ENCODE measurements around the gene SLC35F6. TPM values are rescaled to one million over a fixed set of nuclear protein-coding genes. Genes with fewer than 3 reads are reported as not detected.
A peak's percentile ranks its signal among the peaks of the same experiment; 100 is the strongest.

SLC35F6 gene
- total and polyA plus RNA-seq, 3 donors from 2014 or later, result 15.5 to 42.5 (median 40.4) TPM

- WGBS, 2 donors, result 55 to 94% methylated on average over 4 to 5 of the region's 5 CpGs
- H3K9me3 ChIP-seq, result no peaks in the 10 kb centered on the region
- H3K27me3 ChIP-seq, result no peaks in the 10 kb centered on the region
- TF ChIP-seq CTCF (IDR thresholded peaks at IDR 0.05) (no peak), POLR2A (IDR thresholded peaks at IDR 0.05) (no peak)
- H3K36me3 ChIP-seq (ENCODE audit: low read depth, missing control alignments), result no peaks in the 10 kb centered on the region
- no peak overlapping the region for H3K27ac ChIP-seq
- intact Hi-C loops (cut with DNase I; ENCODE audit: low total_unique reads), result no loop called here
- H3K4me1 ChIP-seq, result peaks cover 27% of the 10 kb centered on the region
- H3K4me3 ChIP-seq, result no peak overlapping the region
- DNase-seq, result no peak
These were observed 46.7 kb upstream of the SLC35F6 start for GRCh38 chr2:26717362-26717761.

- Histone ChIP-seq H3K27ac (peak overlapping the region in 1 of 2 donors; percentile 82), H3K36me3 (ENCODE audit: low read depth, missing control alignments) (no peaks in the 10 kb centered on the region), H3K9me3 (no peaks in the 10 kb centered on the region), H3K4me1 (peaks cover 41% of the 10 kb centered on the region), H3K27me3 (no peaks in the 10 kb centered on the region), H3K4me3 (no peak overlapping the region)
- TF ChIP-seq CTCF (IDR thresholded peaks at IDR 0.05) (no peak), POLR2A (IDR thresholded peaks at IDR 0.05) (no peak)
- intact Hi-C loops (cut with DNase I; ENCODE audit: low total_unique reads), result no loop called here
- 66 to 82% methylated on average over 6 of the region's 6 CpGs for WGBS, 2 donors
- DNase-seq, result no peak
These were observed 45.0 kb upstream of the SLC35F6 start for GRCh38 chr2:26718949-26719686.

- H3K4me1 ChIP-seq, result peaks cover 55% of the 10 kb centered on the region
- 36 to 43% methylated on average over 4 to 7 of the region's 7 CpGs for WGBS, 2 donors
- peak; percentile 96 for DNase-seq
These were observed 43.6 kb upstream of the SLC35F6 start for GRCh38 chr2:26720322-26721114.

More at GRCh38 chr2:26720322-26721114, 43.6 kb upstream of the SLC35F6 start:
- TF ChIP-seq CTCF (IDR thresholded peaks at IDR 0.05), result no peak
- TF ChIP-seq POLR2A (IDR thresholded peaks at IDR 0.05), result no peak
- Histone ChIP-seq H3K4me3 (no peak overlapping the region), H3K27ac (peak overlapping the region; percentile 73 to 82), H3K9me3 (no peaks in the 10 kb centered on the region), H3K36me3 (ENCODE audit: low read depth, missing control alignments) (no peaks in the 10 kb centered on the region), H3K27me3 (no peaks in the 10 kb centered on the region)
- intact Hi-C loops (cut with DNase I; ENCODE audit: low total_unique reads), result no loop called here
